WTC11 (cell line): ENCODE results near the gene LCORL.

Experiments
- CREM ChIP-seq: sonication (generic); formaldehyde crosslinking; IDR thresholded peaks from 2 replicates; pipeline ENCODE4 v1.8.1; 2022; ENCODE audit warnings: mild to moderate bottlenecking, missing genetic modification reagents, moderate library complexity
- CTCF ChIP-seq: fragments of 200-600 bp; IDR thresholded peaks from 2 replicates; pipeline ENCODE4 v1.8.0; 2022; ENCODE audit warnings: antibody characterized with exemption
- ELF4 ChIP-seq: sonication (generic); formaldehyde crosslinking; IDR thresholded peaks from 2 replicates; pipeline ENCODE4 v1.8.1; 2022; ENCODE audit warnings: low read depth, mild to moderate bottlenecking, moderate library complexity, missing genetic modification reagents
- ERG ChIP-seq: fragments of 250-450 bp; sonication (Bioruptor Pico); IDR thresholded peaks from 2 replicates; pipeline ENCODE4 v1.8.0; 2021; ENCODE audit warnings: mild to moderate bottlenecking
- HMGXB4 ChIP-seq: sonication (generic); formaldehyde crosslinking; IDR thresholded peaks from 2 replicates; pipeline ENCODE4 v1.8.1; 2023; ENCODE audit warnings: mild to moderate bottlenecking, moderate library complexity, missing genetic modification reagents
- KAT7 ChIP-seq: sonication (generic); formaldehyde crosslinking; IDR thresholded peaks from 2 replicates; pipeline ENCODE4 v1.8.1; 2023; ENCODE audit warnings: missing genetic modification reagents, mild to moderate bottlenecking, borderline replicate concordance
- USF1 ChIP-seq: sonication (generic); formaldehyde crosslinking; IDR thresholded peaks from 2 replicates; pipeline ENCODE4 v1.8.0; 2022; ENCODE audit warnings: mild to moderate bottlenecking, missing genetic modification reagents
- ZNF121 ChIP-seq: sonication (generic); formaldehyde crosslinking; IDR thresholded peaks from 2 replicates; pipeline ENCODE4 v1.8.0; 2023; ENCODE audit warnings: missing genetic modification reagents
- ZNF263 ChIP-seq: sonication (generic); formaldehyde crosslinking; IDR thresholded peaks from 2 replicates; pipeline ENCODE4 v1.8.1; 2022; ENCODE audit warnings: low read depth, mild to moderate bottlenecking, moderate library complexity, missing genetic modification reagents

GRCh38 chr4:17811078-17811603 lies 210.4 kb downstream of the LCORL start:
- no peak for TF ChIP-seq ELF4 (CRISPR knock-in tag)
- no peak for TF ChIP-seq ZNF263 (CRISPR knock-in tag)
- no peak for TF ChIP-seq ERG (CRISPR knock-in tag)
- TF ChIP-seq CTCF = no peak
- no peak for TF ChIP-seq USF1 (CRISPR knock-in tag)
- TF ChIP-seq ZNF121 = no peak
- TF ChIP-seq CREM = no peak
- TF ChIP-seq HMGXB4 (CRISPR knock-in tag) = no peak
- TF ChIP-seq KAT7 (CRISPR knock-in tag) = no peak
